Activated CD8-positive, alpha-beta memory T cell treated with anti-CD3 and anti-CD28 coated beads, Interleukin-2, amount 50 U/mL, for 48 hours (primary cell): Measurements from ENCODE around the gene NUDT4.

Source experiments
- DNase-seq: peaks from one replicate; pipeline ENCODE4 v3.0.0-alpha.2; 2020

Gene NUDT4

DNA sequence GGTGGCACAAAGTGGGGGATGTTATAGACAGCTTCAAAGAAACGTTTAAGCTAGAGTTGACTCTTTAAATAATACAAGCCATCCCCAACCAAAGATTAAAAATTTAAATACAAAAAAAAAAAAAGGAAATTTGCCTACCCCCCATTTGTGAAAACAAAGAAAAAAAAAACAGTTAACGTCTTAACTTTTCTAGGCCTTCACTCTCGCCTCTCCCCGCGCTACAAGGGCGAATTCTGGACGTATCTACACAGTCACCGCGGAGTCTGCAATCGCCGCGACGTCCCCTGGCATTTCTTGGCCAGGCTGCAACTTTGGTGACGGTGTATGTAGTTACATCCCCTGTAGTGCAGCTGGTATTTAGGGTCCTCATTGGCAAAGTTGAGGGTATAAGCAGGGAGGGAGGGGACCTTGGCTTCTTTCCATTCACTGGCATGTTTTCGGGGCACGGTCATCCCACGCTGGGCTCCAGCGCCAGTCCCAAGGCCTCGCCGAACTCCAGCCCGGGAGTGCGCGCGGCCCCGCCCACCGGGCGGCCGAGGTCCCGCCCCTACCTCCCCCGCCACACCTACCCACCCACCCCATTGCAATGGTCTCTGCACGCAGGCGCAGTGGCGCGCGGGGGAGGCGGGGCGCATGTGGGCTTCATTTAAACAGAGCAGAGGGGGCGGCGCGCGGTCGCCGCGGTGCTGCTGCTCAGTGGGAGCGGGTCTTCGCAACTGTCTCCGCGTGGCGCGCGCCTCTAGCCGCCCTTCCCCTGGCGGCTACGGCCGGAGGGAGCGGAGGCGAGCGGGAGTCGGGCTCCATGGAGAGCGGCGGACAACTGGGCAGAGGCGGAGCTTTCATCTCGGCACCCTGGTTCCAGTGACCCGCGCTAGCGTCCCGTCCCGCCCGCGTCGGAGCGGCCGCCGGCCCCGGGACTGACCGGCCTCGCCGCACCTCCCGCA lies at the start of gene NUDT4:
TSS of gene NUDT4 (plus strand) at position 674 of the 944 bp plus-strand sequence. CDS start 398 bp downstream, outside the sequence.
- peak; percentile 98 for DNase-seq

DNA sequence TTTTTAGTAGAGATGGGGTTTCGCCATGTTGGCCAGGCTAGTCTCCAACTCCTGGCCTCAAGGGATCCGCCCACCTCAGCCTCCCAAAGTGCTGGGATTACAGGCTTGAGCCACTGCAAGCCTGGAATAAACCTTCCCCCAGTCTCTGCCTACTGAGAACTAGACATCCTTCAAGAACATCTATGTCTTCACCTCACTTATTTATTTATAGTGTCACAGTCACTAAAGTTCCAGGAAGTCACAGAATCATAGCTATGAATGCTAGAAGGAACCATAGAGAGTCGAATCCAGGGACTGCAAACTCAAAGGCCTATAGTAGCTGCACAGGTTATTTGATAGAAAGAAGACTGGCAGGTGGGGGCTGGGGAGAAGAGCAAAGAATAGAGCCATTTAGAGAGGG lies 44.7 kb upstream of the NUDT4 start:
- DNase-seq = no peak

DNA sequence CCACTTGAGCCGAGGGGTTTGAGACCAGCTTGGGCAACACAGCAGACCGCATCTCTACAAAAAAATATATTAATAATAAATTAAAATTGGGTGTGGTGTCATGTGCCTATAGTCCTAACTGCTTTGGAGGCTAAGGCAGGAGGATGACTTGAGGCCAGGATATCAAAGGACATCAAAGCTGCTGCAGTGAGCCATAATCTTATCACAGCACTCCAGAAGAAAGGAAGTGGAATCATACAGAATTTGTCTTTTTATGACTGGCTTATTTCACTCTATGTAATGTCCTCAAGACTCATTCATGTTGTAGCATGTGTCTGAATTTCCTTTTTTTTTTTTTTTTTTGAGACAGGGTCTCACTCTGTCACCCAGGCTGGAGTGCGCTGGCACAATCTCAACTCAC lies 43.9 kb upstream of the NUDT4 start:
- no peak for DNase-seq

DNA sequence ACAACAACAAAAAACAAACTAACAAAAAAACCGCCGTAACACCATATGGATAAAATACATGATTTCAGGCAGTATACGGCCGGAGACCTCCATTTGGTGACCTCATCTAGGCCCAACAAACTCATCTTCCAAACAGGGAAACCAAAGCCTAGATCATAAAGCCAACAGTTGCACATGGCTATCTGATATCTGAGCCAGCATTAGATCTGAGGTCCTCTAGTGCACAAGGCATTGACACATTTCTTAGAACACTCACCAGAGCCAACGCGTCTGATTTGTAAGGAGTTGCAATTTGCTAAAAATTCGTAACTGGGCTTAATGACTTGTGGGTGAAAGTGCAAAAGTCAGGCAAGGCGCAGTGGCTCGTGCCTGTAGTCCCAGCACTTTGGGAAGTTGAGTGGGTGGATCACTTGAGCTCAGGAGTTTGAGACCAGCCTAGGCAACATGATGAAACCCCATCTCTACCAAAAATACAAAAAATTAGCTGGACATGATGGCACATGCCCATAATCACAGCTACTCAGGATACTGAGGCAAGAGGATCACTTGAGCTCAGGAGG lies 42.0 kb upstream of the NUDT4 start:
- DNase-seq = no peak

DNA sequence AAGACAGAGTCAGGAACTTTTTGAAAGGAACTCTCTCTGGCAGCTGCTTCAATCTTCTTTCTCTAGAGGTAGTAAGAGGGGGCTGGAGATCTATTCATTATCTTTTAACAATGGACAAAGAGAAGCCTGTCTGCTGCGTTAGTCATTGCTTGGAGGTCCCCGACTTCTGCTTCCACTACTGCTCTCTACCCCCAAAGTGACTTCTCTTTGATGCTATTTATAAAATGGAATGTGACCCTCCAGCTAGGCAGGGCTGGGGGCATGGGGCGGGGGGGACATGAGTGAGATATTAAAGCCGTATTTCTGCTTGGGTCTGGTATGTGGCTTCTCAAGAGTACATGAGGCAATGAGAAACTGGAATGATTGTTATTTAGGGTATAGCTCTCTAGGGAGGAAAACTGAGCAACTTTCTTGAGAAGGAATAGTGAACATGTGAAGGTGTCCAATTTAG lies 41.4 kb upstream of the NUDT4 start:
- DNase-seq = no peak

DNA sequence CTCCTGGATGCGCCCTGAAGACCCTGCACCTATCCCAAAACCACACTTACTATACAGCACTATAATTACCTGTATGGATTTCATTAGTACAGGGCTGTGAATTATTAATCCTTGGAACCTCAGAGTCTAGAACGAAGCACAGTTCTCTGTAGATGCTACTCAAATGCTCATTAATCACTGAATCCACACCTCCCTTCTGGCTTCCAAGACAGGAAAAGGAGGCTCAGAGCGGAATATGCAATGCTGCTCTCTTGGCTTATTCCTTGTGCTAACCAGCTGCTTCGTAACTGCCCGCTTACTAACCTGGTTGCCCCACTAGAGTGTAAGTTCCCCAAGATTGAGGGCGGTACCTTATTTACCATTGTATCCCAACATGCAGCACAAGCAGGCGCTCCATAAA lies 39.1 kb upstream of the NUDT4 start:
- DNase-seq = no peak

DNA sequence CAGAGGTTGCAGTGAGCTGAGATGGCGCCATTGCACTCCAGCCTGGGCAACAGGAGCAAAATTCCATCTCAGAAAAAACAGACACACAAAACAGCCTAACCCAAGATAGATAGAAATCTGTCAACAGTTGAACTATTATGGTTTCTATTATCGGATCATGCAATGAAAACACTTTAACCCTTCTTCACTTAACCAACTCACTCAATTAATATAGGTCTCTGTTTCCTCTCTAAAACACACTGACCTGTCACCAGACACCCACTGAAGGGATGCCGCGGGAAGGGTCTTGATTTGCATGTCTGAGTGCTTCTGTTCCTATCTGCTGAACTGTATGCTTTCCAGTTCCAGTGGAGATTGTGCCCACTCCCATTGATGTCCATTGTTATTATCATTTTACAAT lies 38.0 kb upstream of the NUDT4 start:
- DNase-seq = no peak

DNA sequence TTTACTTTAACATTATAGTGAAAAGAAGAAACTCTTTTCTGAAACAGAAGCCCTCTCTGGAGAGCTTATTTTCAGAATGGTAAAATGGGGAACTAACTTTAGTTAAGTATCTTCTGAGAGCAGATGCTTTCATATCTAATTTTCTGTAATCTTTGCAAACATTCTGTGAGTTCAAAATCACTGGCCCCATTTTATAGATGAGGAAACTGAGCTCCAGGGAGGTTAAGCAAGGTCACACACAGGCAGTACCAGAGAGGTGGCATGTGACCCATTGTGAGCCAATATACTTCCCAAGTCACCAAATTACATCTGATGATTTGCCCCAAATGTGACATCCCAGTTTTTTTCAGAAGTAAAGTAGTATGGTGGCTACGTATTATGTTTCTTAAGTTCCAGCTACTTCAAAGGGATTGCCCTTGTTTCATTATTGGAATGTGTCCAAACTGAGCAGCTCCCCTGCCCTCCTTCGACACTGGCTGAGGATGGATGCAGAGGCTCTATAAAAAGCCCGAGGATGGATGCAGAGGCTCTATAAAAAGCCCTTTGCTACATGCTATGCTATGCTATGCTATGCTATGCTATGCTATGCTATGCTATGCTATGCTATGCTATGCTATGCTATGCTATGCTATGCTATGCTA lies 36.2 kb upstream of the NUDT4 start:
- no peak for DNase-seq

DNA sequence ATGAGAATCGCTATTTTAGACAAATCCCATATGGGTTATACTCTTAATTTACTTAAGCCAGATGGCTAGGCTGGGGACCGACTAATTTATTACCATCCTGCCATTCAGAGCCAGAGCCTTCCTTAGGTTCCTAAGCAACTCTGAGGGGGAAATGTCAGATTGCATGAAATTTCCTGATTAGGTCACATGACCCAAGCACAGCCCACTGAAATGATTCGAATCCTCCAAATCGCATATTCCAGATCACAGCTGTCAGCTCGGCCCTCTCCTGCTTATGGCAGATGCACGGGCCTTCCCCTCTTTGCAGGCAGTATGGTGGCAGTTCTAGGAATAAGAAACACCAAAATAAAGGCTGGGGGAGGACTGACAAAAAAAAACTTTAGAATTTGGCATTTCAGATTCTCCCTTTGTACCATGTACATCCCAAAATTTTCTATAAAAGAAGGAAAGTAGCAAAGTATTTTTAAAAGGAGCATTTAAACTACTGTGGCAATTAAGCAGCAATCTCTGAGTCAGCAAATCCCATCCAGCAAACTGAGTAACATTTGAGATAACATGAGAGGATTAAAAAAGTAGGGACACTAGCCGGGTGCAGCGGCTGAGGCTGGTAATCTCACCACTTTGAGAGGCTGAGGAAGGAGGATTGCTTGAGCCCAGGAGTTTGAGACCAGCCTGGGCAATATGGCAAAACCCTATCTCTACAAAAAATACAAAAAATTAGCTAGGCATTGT lies 30.5 kb upstream of the NUDT4 start:
- no peak for DNase-seq

DNA sequence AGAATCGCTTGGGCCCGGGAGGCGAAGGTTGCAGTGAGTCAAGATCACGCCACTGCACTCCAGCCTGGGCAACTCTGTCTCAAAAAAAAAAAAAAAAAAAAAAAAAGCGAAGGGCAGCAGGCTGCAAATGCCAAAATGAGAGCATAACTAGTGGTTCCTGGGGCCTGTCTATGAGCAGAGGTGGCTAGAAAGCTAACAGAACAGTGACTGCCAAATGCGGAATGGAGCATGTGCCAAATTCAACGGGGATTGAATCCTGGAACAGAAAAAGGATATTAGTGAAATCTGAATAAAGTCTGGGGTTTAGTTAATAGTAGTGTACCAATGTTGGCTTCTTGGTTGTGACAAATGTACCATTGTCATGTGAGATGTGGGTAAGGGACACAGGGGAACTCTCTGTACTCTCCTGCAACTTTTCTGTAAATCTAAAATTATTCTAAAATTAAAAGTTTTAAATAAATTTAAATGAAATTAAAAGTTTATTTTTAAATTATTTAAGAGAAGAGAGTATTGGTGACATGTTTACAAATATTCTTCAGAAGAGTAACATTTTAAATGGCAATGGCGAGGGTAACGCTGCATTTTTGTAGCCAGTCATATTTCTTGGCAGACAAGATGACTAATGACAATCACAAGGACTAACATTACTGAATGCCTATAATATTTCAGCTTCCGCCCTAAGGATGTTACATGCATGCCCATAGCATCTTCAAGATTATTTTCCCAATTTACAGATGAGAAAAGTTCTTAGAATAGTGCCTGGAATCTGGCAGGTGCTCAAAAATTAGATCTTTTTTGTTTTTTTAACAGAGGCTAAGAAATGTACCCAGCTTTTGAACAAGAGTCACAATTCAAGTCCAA lies 28.9 kb upstream of the NUDT4 start:
- no peak for DNase-seq

DNA sequence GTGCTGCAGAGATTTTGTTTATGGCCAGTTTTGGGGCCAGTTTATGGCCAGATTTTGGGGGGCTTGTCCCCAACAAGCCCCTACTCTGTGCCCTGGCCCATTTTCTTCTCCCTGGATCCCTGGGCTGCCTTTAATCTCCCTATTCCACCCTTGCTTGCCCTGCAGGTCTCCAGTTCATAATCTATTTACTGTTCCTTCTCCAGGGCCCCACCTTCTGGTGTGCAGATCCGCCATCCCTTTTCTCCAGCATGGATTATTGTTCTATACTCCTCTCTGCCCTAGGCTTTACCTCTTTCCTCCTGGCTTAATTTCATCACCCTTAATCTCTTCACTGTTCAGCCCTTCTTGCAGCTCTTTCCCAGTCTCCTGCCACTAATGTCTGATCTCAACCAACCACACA lies 26.0 kb upstream of the NUDT4 start:
- DNase-seq = no peak

DNA sequence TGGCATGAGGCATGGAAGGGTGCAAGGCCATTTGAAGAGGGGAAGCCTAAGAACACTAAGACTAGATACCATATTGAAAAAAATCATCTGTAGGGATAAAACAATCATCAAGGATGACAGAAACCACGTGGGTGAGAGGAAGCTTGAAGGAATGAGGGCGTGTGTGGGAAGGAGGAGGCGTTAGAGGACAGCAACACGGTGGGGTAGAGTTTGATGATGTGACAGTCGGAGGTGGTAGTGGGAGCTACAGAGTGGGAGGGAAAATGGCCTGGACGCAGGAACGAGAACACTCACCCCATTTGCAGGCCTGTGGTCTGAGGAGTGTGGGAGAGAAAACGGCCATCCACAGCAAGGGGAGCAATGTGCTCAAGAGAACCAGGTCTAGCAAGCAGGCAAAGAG lies 25.4 kb upstream of the NUDT4 start:
- no peak for DNase-seq

DNA sequence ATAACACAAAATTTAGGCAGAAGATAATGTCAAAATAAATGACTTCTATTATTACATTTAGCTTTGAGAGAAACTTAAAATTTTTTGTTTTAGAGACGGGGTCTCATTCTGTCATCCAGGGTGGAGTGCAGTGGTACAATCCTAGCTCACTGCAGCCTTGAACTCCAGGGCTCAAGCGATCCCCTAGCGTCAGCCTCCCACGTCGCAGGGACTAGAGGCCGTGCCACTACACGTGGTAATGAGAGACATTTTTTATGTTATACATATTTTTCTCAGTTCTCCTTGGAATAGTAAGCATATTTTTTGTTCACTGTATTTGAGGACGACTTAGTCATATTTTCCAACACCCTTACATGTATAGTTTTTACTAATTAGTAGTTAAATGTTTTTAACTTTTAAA lies 21.5 kb upstream of the NUDT4 start:
- no peak for DNase-seq

DNA sequence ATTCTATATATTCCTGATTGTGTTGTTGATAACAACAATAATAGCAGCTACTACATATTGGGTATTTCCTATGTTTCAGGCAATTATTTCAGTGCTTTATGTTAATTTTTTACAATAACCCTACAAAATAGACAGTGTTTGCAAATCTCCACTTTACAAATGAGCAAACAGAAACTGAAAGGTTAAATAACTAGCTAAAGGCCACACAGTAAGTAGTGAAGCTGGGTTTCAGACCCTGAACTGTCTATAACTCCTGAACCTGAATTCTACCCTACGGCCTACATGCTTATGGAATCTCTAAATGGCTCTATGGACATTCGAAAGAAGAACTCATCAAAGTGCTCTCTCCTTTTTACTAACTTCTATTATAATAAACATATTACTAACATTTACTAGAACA lies 19.7 kb upstream of the NUDT4 start:
- no peak for DNase-seq

DNA sequence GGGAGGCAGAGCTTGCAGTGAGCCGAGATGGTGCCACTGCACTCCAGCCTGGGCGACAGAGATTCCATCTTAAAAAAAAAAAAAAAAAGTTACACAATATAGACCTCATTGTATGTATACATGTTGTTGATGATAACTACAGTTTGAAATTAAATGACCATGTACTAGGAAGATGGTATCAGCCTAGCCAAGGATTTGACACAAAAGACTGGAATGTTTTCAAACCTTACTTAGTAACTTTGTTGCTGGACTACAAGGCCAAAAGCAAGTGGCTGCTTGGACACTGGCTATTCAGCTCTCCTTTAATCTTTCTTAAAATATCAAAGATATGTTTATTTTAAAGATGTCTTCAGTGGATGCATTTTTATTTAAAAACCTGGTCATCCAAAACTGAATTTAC lies 18.9 kb upstream of the NUDT4 start:
- DNase-seq = no peak

DNA sequence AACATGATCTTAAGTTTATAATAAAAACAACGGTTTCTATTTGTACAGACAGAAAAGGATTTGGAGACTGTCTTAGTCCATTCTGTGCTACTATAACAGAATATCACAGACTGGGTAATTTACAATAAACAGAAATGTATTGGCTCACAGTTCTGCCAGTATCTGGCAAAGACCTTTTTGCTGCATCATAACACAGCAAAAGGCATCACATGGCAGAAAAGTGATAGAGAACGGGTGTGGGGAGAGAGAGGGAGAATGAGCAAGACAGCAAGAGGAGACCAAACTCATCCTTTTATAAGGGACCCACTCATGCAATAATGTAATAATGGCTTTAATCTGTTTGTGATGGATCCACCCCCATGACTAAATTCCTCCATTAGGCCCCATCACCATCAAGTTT lies 17.0 kb upstream of the NUDT4 start:
- no peak for DNase-seq

DNA sequence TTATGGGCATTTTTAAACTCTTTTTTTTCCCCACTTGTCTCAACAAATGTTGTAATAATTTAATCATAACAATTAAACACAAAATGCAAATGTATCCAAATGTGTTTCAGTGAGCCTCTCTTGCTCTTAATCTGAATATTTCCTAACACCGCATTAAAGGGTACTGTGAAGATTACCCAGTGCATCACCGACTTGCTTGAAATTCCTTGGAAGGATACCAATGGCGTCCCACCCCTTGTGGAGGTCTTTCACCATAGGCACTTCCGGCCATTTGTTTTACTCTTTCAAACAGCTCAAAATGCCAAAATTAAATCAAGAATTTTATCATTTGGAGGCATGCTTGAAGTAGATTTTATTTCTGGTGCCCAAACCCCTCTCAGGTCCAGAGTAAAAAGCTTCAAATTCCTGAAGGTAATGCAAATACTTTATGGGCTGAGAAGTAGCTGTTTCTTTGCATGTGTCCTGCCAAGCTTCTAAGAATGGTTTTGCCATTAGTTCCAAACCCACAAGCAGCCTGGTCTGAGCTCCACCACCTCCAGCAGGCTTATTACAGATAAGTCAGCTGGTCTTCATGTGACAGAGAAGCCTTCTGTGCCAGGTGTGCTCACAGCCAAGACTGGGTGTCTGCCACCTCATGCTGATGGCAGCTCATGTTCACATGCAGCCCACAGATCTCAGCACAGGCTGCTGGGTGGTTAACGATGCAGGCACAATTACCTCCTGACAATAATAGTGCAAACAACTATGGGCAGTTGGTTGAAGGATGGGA lies 16.4 kb upstream of the NUDT4 start:
- DNase-seq = no peak

DNA sequence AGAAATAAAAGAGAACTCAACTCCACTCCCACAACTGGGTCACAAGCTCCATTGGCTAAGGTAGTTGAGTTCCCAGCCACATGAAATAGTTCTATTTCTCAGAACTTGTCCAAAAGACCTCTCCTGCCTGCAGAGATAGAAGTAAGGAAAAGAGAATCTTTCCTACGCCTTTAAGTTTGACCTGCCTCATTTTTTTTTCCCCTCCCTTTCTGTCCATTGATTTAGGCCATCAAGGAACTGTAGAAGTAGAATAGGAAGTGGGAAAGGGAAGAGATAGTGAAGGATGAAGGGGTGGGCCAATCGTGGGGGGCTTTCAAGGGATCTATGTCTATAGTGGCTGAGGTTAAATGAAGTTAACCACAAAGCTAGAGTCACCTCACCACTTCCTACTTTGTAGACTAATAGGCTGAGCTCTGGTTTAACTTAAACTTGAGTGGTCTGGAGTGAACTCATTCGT lies 13.9 kb upstream of the NUDT4 start:
- no peak for DNase-seq

DNA sequence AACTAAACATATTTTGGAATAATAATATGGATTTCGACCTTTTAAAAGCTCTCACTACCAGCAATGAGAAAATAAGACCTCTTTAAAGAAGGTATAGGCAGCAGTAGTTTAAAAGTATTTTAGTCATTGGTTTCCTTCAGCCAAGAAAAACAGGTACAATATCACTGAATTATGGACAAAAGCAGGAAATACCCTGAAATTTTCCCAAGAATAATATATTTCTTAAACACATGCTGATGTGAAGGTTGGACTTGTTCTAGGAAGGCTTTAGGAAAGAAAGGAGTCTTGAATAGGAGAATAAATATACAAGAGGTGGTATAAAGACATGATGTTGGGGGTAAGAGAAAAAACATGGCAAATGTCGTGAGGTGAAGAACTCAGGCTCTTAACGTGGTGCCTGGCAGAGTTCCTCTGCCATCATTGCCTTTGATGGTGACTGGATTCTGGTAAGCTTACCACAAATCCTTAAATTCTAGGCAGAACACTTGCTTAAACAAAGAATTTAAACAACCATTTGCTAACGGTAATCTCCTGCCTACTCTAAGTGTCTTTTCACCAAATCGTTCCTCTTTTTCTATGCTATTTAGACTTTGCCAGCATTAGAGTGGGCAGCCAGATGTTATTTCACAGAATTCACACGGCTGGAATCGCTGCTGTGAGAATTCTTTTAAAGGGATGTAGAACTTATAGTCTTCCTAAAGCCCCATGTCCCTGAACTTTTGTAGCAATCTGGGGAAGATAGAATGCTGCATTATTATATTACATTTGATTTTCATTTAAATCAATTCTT lies 11.9 kb upstream of the NUDT4 start:
- no peak for DNase-seq

DNA sequence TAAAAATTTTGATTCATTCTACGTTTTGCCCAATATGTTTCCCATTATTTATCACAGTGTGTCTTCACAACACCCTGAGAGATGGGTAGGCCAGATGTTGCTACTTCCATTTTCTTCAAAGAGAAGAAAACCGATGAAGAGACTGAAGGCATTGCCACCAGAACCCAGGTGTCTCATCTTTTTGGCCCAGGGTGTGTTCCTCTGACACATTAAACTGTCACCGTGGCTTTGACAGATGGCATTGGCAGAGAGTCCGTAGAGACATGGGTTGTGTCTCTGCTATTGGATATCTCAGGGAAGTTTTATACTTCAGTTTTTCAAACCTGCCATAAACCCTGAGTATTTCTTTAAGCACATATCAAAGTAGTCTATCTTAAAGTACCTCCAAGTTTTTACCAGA lies 11.3 kb upstream of the NUDT4 start:
- DNase-seq = no peak

DNA sequence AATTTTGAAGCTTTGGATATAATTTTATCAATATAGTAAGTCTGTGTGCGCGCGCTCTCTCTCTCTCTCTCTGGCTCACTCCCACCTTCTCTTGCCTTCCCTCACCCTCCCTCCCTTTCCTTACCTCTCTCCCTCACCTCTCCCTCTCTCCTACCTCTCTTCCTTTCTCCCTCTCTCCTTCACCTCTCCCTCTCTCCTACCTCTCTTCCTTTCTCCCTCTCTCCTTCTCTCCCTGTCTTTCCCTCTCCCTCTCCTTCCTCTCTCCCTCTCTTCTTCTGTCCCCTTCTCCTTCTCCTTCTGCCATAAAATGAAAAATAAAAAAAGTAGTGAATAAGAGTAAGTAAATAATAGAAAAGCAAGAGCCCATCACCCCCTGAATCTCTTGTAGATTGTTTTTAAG lies 9.0 kb upstream of the NUDT4 start:
- DNase-seq = no peak
